GM19438 (cell line): ENCODE data around the gene FYN.
"Not testable (repeated sequence)": the region's sequence is repeated elsewhere in the genome, so short reads cannot be mapped to it uniquely, and the experiment has no call there.

Experiments
- ATAC-seq: cut with Tn5 transposase; IDR thresholded peaks from one replicate; pipeline ENCODE4 v1.9.1; 2021; ENCODE audit warnings: low read depth; ENCODE audit not compliant: unreplicated experiment

FYN gene

DNA sequence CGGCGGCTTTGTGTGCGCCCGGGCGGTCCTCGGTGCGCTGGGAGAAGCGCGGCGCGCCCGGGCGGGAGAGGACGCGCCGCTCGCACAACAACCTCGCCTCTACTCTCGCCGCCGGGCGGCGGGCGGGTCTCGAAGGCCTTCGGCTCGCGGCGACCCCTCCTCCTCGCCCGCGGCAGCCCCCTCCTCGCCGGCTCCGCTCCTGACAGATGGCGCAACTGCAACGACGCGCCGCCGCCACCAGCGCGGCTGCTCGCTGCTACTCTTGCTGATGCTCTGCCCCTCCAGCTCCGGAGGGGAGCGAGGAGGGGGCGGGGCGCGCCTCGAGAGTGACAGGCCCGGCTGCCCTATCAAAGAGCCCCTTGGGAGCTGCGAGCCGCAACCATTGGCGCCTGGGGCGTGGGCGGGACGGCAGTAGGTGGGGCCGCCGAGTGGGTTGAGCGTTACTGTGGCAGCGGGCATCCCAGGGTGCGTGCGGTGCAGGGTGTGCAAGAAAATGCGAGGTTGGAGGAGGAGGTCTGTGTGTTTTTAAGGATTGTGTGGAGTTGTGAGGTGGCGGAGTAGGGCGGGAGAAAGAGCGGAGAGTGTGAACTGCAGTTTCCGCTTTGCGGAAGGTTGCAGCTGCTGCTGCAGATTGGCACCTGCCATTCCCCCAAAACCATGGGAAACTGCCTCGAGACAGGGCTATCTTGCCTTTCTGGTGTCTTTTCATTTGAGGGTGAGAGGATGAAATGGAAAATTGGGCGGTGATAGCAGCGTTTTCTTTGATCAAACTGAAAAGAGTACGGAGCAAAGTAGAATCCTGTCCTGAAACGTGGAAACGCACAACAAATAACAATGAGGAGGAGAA, at the start of gene FYN:
Gene FYN, minus strand, starts transcription at position 275 of the 847 bp plus-strand sequence. CDS start 153,401 bp downstream, outside the sequence.
- ATAC-seq = peak; percentile 99

DNA sequence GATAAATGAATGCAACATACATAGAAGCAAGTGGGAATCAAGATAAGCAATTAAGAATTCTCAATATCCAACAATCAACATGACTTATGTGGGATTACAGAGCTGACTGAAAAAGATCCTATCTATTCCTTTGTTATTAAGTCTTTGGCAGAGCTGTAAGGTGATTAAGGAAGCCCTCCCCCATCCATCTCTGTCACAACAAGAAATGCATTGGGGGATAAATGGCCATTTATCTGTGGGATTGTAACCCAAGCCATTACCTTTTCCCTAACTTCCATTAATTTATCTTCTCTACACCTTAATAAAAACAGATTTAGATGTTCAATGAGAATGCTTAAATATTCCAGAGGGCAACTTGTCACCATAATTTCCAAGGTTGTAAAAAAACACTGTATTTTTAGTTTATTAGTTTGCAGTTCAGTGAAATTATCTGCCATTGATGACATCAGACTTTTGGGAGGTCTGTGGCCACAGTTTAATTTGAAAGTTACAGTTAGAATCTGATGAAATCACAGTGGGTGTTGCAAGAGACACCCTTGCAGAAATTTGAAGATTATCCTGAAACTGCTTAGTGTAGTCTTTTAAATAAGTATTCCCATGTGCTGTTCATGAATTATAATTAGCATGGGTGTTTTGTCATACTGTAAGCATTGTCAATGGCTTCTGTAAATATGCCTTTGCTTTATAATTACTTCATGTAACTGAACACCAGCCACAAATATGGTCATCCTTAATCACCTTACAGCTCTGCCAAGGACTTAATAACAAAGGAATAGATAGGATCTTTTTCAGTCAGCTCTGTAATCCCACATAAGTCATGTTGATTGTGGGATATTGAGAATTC, 49.4 kb upstream of the FYN start:
- ATAC-seq = no peak

DNA sequence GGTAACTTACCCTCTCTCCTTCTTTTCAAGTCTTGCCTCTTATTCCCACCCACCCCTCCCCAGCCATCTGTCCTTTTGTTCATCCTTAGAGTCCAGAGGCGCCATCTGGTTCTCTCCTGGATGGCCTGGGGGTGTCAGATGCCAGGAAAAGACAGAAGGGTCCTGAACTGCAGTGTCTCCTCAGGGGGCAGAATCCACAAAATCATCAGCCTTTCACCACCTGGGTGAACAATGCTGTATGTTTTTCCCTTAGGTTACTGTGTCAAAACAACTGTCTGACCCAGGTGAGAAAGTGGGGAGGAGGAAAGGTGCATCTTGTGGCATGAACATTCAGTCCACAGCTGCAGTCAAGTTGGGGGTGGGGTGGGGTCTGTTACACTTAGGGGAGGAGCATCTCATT, 47.9 kb upstream of the FYN start:
- no peak for ATAC-seq

GRCh38 chr6:111920578-111920977, 47.3 kb upstream of the FYN start:
- ATAC-seq = no peak

DNA sequence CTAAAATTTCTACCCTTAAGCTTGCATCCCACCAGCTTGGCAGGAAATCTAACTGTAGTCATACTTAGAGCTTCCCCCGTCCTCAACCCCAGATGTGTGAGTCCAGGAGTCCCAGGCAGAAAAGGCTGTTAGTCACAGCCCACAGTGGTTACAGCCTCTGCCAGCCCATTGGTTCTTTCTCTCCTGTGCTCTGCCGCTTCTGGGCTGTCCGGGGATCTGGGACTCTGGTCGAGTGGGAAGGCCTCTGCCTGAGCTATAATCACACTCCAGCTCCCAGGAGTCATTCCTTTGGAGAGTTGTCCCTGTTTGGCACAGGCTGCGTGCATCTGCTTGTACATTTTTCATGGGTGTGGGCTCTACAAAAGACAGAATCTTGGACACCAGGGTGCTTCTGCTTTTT, 45.6 kb upstream of the FYN start:
- ATAC-seq = no peak

- no peak for ATAC-seq
These were observed 43.5 kb upstream of the FYN start for GRCh38 chr6:111916747-111917146.

DNA sequence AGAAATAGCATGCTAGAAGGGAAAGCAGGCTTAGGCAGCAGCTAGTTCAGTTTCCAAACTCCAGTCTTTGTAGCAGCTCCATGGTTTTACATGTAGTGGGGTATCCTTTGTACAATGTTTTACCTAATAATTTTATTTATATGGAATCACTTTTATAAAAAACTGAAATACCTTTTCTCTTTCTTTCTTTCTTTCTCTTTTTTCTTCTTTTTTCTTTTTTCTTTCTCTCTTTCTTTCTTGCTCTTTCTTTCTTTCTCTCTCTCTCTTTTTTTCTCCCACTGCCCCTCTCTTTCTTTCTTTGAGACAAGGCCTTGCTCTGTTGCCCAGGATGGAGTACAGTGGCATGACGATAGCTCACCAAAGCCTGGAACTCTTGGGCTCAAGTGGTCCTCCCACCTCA, 41.4 kb upstream of the FYN start:
- no peak for ATAC-seq

DNA sequence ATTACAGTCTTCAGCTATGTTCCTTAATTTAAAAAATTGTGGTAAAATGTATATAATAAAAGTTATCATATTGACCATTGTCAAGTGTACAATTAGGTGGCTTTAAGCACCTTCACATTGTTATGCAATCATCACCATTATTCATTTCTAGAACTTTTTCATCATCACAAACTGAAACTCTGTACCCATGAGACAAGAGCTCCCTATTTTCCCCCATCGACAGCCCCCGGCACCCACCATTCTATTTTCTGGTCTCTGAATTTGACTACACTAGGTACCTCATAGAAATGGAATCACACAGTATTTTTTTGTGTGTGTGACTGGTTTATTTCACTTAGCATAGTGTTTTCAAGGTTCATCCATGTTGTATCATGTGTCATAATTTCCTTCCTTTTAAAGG, 39.7 kb upstream of the FYN start:
- no peak for ATAC-seq

GRCh38 chr6:111911428-111911827, 38.2 kb upstream of the FYN start:
- no peak for ATAC-seq

GRCh38 chr6:111909238-111909637, 36.0 kb upstream of the FYN start:
- ATAC-seq = no peak

DNA sequence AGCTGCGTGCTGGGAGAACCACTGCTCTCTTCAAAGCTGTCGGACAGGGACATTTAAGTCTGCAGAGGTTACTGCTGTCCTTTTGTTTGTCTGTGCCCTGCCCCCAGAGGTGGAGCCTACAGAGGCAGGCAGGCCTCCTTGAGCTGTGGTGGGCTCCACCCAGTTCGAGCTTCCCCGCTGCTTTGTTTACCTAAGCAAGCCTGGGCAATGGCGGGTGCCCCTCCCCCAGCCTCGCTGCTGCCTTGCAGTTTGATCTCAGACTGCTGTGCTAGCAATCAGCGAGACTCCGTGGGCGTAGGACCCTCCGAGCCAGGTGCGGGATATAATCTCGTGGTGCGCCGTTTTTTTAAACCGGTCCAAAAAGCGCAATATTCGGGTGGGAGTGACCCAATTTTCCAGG, 35.1 kb upstream of the FYN start:
- ATAC-seq = not testable (repeated sequence)

DNA sequence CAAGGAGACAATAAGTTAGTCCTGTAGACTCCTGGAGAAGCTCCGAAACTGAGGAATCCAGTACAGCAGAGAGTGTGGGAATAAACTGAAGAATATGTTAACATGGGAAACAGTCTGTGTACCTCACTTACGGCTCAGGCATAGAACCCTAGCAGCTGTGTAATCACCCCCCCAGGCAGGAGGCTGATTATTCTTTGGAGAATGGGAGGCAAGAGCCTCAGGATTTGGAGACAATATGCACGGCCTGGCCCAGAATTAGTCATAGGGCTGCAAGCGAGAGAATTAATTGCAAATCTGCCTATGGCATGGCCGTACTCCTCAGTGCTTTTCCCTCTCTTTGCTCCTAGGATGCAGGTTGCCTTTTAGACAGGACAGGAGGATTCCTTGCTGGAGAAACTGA, 27.5 kb upstream of the FYN start:
- no peak for ATAC-seq

GRCh38 chr6:111899531-111899930, 26.3 kb upstream of the FYN start:
- ATAC-seq = no peak

DNA sequence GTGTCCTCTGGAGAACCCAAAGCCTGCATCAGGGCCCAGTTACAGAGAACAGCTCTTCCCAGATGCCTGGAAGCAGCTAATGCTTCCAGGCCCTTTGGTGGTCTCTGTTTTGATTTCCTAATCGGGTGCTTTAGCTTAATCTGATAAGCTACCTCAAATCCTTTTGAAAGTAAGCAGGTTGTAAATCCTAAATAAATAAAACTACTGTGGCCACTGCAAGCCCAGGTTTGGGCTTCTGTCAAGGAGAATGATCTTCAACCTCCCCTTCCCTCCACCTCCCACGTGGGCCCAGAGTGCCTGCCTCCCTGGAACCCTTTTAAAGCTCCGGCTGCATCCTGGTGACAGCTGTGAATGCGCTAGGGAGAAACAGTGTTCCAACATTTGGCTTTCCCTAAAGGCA, 25.2 kb upstream of the FYN start:
- ATAC-seq = no peak

GRCh38 chr6:111894951-111895350, 21.7 kb upstream of the FYN start:
- ATAC-seq = no peak

DNA sequence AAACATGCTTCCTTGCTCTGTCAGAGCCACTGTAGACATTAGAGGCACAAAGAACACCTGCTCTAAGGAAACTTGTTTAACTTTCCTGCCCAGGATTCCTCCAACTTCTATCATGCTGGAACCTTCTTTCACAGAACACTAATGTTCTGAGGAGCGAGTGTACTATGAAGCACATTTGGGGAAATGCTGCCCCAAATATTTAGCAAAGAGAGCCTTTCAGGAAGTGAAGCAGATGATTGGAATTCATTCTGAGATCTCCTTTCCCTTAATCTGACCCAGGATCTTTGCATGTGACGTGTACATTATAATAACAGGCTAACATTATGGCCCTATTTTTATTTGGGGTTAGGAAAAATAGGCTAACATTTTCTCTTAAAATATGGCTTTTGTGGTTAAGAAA, 21.0 kb upstream of the FYN start:
- no peak for ATAC-seq

GRCh38 chr6:111892431-111892830, 19.2 kb upstream of the FYN start:
- no peak for ATAC-seq

DNA sequence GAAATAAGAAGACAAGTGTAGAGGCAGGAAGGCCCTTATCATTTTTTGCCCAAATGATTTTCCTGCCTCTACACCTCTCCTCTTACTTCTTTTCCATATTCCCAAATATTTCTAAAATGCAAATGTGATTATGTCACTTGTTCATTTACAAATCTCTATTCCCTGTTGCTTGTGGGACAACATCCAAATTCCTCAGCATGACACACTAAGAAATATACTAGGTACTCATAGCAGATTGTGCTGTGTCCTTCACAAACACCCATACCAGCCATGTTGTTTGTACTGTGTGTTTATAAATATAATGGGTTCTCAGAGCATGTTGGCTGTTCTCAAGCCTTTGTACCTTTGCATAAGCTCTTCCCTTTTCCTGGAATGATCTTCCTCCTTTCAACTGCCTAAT, 17.7 kb upstream of the FYN start:
- no peak for ATAC-seq

- ATAC-seq = no peak
These were observed 15.9 kb upstream of the FYN start for GRCh38 chr6:111888928-111889695.

GRCh38 chr6:111886793-111887192, 13.5 kb upstream of the FYN start:
- not testable (repeated sequence) for ATAC-seq
